Measurements from ENCODE around the gene GRM4. TPM values are rescaled to one million over a fixed set of nuclear protein-coding genes. Genes with fewer than 3 reads are reported as not detected.

The GRM4 gene
- total RNA-seq, 4 donors from 2014 or later = not detected

DNA sequence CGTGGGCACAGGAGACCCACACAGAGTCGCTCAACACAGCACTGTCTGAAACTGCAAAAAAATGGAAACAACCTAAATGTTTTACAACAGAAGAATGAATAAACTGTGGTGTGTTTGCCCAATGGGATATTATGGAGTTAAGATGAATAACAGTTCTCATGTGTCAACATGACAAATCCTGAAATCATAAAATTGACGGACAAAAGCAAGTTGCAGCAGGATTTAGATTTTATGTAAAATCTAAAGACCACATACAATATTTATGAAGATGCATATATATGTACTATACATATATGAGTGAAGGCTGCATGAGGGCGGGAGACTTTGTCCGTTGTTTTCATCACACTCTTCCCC is 79.7 kb downstream of the GRM4 start:
- DNase-seq = no peak
- no peak overlapping the region for H3K4me3 ChIP-seq
- WGBS, 2 donors = 38 to 68% methylated on average over 3 to 5 of the region's 5 CpGs
- intact Hi-C loops (cut with DNase I) = no loop called here
- H3K27me3 ChIP-seq = peaks cover 0 to 85% (median 0%) of the 10 kb centered on the region in 4 donors
- H3K9me3 ChIP-seq = no peaks in the 10 kb centered on the region
- peaks cover 0 to 12% (median 0%) of the 10 kb centered on the region in 3 donors for H3K4me1 ChIP-seq
- H3K27ac ChIP-seq = no peak overlapping the region
- H3K36me3 ChIP-seq = no peaks in the 10 kb centered on the region
- TF ChIP-seq POLR2A (IDR thresholded peaks at IDR 0.05) = no peak
- TF ChIP-seq, protein P1, sequence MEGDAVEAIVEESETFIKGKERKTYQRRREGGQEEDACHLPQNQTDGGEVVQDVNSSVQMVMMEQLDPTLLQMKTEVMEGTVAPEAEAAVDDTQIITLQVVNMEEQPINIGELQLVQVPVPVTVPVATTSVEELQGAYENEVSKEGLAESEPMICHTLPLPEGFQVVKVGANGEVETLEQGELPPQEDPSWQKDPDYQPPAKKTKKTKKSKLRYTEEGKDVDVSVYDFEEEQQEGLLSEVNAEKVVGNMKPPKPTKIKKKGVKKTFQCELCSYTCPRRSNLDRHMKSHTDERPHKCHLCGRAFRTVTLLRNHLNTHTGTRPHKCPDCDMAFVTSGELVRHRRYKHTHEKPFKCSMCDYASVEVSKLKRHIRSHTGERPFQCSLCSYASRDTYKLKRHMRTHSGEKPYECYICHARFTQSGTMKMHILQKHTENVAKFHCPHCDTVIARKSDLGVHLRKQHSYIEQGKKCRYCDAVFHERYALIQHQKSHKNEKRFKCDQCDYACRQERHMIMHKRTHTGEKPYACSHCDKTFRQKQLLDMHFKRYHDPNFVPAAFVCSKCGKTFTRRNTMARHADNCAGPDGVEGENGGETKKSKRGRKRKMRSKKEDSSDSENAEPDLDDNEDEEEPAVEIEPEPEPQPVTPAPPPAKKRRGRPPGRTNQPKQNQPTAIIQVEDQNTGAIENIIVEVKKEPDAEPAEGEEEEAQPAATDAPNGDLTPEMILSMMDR (IDR thresholded peaks at IDR 0.05) = no peak

DNA sequence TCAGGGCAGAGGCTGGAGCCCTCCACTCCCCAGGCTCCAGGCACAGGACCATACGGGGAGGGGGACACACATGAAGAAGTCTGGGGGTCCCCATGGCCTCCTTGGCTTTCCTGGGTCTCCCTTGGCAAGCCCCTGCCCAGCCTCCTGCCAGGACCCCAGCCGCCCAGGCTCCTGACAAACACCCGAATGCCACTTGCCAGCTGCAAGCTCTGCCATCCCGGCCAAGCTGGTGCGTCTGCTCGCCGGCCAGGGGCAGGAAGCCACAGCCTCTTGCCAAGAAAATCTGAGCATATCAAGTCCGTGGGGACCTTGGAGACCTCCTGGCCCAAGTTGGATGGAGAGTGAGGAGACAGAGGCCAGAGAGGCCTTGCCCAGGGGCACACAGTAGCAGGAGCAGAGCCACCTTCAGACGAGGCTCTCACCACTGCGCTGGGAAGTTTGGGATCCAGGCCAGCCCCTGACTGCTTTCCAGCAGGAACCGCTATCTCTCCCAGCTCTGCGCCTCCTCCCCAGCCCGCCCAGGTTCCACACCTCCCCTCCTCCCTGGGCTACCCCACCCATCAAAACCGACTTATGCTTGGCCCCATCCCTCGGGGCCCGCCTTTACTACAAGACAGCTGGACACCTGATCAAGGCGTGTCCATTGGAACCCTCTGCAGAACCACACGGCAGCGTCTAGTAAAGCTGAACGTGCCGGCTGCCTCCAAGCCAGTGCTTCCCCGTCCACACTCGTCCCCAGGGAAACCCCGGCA is 80.2 kb downstream of the GRM4 start:
- 19 to 49% methylated on average over 8 to 10 of the region's 24 CpGs for WGBS, 2 donors
- Histone ChIP-seq H3K4me3 (no peak overlapping the region), H3K9me3 (no peaks in the 10 kb centered on the region), H3K27ac (no peak overlapping the region), H3K4me1 (peaks cover 0 to 12% (median 0%) of the 10 kb centered on the region in 3 donors), H3K27me3 (peaks cover 0 to 89% (median 0%) of the 10 kb centered on the region in 4 donors), H3K36me3 (no peaks in the 10 kb centered on the region)
- TF ChIP-seq, protein P1 (IDR thresholded peaks at IDR 0.05) = no peak
- no peak for TF ChIP-seq POLR2A (IDR thresholded peaks at IDR 0.05)
- DNase-seq = no peak
- intact Hi-C loops (cut with DNase I) = no loop called here

DNA sequence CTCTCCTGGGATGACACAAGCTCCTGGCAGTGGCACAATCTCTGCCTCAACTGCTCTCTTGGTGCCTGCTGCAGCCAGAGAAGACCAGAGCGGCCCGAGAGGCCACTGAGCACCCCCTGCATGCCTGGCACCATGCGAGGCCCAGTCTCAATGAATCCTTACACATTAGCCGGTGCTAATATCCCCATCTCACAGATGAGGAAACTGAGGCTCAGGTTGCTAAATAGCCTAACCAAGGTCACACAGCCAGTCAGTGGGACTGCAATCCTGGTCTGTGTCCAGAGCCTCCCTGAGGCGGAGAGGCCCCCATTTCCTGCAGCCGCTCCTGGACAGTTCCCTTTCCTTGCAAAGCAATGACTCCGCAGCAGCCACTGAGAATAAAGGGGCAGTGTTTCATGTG is 81.2 kb downstream of the GRM4 start:
- DNase-seq = no peak
- no peaks in the 10 kb centered on the region for H3K36me3 ChIP-seq
- 72% methylated on average over 3 of the region's 7 CpGs; no CpG with 5 or more reads in 1 of the 2 donors for WGBS, 2 donors
- H3K9me3 ChIP-seq = no peaks in the 10 kb centered on the region
- intact Hi-C loops (cut with DNase I) = no loop called here
- TF ChIP-seq POLR2A (IDR thresholded peaks at IDR 0.05) = no peak
- TF ChIP-seq, protein P1 (IDR thresholded peaks at IDR 0.05) = no peak
- peaks cover 0 to 89% (median 0%) of the 10 kb centered on the region in 4 donors for H3K27me3 ChIP-seq
- no peak overlapping the region for H3K27ac ChIP-seq
- no peak overlapping the region for H3K4me3 ChIP-seq
- peaks cover 0 to 12% (median 0%) of the 10 kb centered on the region in 3 donors for H3K4me1 ChIP-seq

DNA sequence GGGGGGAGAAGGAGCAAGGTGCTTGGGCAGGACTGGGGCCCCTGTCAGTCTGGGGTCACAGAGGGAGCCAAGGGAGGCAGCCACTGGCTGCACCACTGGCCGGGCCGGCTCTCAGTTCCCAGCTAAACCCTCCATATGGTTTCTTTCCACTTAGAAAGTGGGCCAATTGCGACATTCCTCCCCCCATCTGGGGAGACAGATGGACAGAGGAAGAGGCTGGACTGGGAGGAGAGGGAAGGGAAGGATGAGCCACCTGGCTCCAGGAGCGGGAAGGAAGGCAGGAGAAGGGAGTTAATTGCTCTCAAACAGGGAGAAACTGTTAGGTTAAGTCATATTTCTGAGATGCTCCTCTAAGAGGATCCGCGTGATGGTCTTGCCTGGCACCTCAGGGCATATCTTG is 82.2 kb downstream of the GRM4 start:
- WGBS, 2 donors = 61 to 68% methylated on average over 3 to 6 of the region's 6 CpGs
- Histone ChIP-seq H3K27ac (no peak overlapping the region), H3K36me3 (no peaks in the 10 kb centered on the region), H3K4me3 (no peak overlapping the region), H3K27me3 (peaks cover 0 to 95% (median 0%) of the 10 kb centered on the region in 4 donors), H3K4me1 (peaks cover 0 to 12% (median 0%) of the 10 kb centered on the region in 3 donors), H3K9me3 (no peaks in the 10 kb centered on the region)
- no peak for TF ChIP-seq POLR2A (IDR thresholded peaks at IDR 0.05)
- TF ChIP-seq, protein P1 (IDR thresholded peaks at IDR 0.05) = no peak
- no peak for DNase-seq
- intact Hi-C loops (cut with DNase I) = no loop called here

DNA sequence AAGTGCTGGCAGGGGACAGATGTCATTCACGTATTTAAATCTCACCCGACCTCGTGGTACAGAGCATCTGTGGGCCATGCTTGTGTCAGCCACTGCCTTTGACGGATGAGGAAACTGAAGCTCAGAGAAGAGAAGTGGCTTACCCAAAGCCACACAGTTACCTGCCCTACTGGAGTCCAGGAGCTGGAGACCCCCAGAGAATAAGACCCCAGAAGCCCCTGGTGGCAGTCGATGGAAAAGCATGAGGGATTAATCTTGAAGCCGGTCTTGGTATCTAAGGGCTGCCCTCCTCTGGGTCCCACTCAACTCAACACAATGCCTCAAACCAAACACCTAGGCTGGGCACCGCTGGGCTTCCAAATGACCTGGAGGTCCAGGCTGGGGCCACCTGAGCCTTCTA is 83.1 kb downstream of the GRM4 start:
- Histone ChIP-seq H3K27me3 (peaks cover 0 to 95% (median 0%) of the 10 kb centered on the region in 4 donors), H3K27ac (no peak overlapping the region), H3K36me3 (no peaks in the 10 kb centered on the region), H3K4me3 (no peak overlapping the region), H3K4me1 (peaks cover 0 to 12% (median 0%) of the 10 kb centered on the region in 3 donors), H3K9me3 (no peaks in the 10 kb centered on the region)
- intact Hi-C loops (cut with DNase I) = no loop called here
- TF ChIP-seq POLR2A (IDR thresholded peaks at IDR 0.05) = no peak
- TF ChIP-seq, protein P1 (IDR thresholded peaks at IDR 0.05) = no peak
- 67% methylated on average over 4 of the region's 7 CpGs; no CpG with 5 or more reads in 1 of the 2 donors for WGBS, 2 donors
- DNase-seq = no peak
